Neutrophil (primary cell): ENCODE results near the gene CXCL11.
"Not testable (repeated sequence)": the region's sequence is repeated elsewhere in the genome, so short reads cannot be mapped to it uniquely, and the experiment has no call there.

Experiments used
- H3K27ac ChIP-seq: fragments of 200-600 bp; sonication (generic); 2 replicates; pipeline ENCODE4 v1.5.1; 2016; ENCODE audit warnings: mild to moderate bottlenecking, moderate library complexity
- H3K27me3 ChIP-seq: fragments of 200-600 bp; sonication (generic); 2 replicates; pipeline ENCODE4 v1.6.0; 2016; ENCODE audit warnings: mild to moderate bottlenecking
- H3K36me3 ChIP-seq: fragments of 200-600 bp; sonication (generic); 2 replicates; pipeline ENCODE4 v1.5.1; 2017
- H3K4me1 ChIP-seq, 2 experiments: fragments of 200-600 bp in 1 of 2; sonication (generic) in 1 of 2; 1 replicate in 1 of 2; 2 replicates in 1 of 2; pipeline versions ENCODE4 v1.5.1 to v1.6.1; 2013 to 2016; ENCODE audit warnings: low read depth in 1 of 2, low read length in 1 of 2, mild to moderate bottlenecking in 1 of 2, moderate library complexity in 1 of 2; ENCODE audit not compliant: control insufficient read depth in 1 of 2, insufficient read depth in 1 of 2
- H3K4me3 ChIP-seq, 2 experiments: fragments of 200-600 bp in 1 of 2; sonication (generic) in 1 of 2; 1 replicate in 1 of 2; 2 replicates in 1 of 2; pipeline ENCODE4 v1.5.1; 2013 to 2016; ENCODE audit warnings: low read depth in 1 of 2, low read length in 1 of 2, mild to moderate bottlenecking in 1 of 2, moderate library complexity in 1 of 2
- H3K9me3 ChIP-seq: fragments of 200-600 bp; sonication (generic); 2 replicates; pipeline ENCODE4 v1.5.1; 2016
- CTCF ChIP-seq: fragments of 200-600 bp; sonication (generic); IDR thresholded peaks from 2 replicates; pipeline ENCODE4 v1.5.1; 2016; ENCODE audit warnings: antibody characterized with exemption

Gene CXCL11

GRCh38 chr4:76003035-76003434 lies 32.8 kb downstream of the CXCL11 start:
- H3K4me3 ChIP-seq: no peak overlapping the region
- TF ChIP-seq CTCF: no peak
- H3K36me3 ChIP-seq: no peaks in the 10 kb centered on the region
- no peaks in the 10 kb centered on the region for H3K9me3 ChIP-seq
- no peaks in the 10 kb centered on the region for H3K27me3 ChIP-seq
- no peak overlapping the region for H3K27ac ChIP-seq
- H3K4me1 ChIP-seq: peaks cover 5 to 7% of the 10 kb centered on the region in 2 experiments

GRCh38 chr4:76002176-76002575 lies 33.7 kb downstream of the CXCL11 start:
- Histone ChIP-seq H3K27ac (no peak overlapping the region), H3K27me3 (no peaks in the 10 kb centered on the region), H3K9me3 (no peaks in the 10 kb centered on the region), H3K4me3 (no peak overlapping the region), H3K36me3 (no peaks in the 10 kb centered on the region), H3K4me1 (peaks cover 5 to 7% of the 10 kb centered on the region in 2 experiments)
- TF ChIP-seq CTCF: no peak

GRCh38 chr4:76001700-76002099 lies 34.2 kb downstream of the CXCL11 start:
- Histone ChIP-seq H3K4me1 (peaks cover 5 to 7% of the 10 kb centered on the region in 2 experiments), H3K9me3 (no peaks in the 10 kb centered on the region), H3K4me3 (no peak overlapping the region), H3K27me3 (no peaks in the 10 kb centered on the region), H3K27ac (no peak overlapping the region), H3K36me3 (no peaks in the 10 kb centered on the region)
- no peak for TF ChIP-seq CTCF

- no peaks in the 10 kb centered on the region for H3K27me3 ChIP-seq
- no peak overlapping the region for H3K27ac ChIP-seq
- H3K4me3 ChIP-seq: no peak overlapping the region
- H3K36me3 ChIP-seq: no peaks in the 10 kb centered on the region
- peaks cover 5 to 7% of the 10 kb centered on the region in 2 experiments for H3K4me1 ChIP-seq
- no peaks in the 10 kb centered on the region for H3K9me3 ChIP-seq
- TF ChIP-seq CTCF: no peak
Observed at GRCh38 chr4:76000279-76000678, 35.6 kb downstream of the CXCL11 start.

- not testable (repeated sequence) for H3K27me3 ChIP-seq, H3K9me3 ChIP-seq, H3K4me1 ChIP-seq, H3K4me3 ChIP-seq, H3K36me3 ChIP-seq, H3K27ac ChIP-seq
Observed at GRCh38 chr4:75998525-75999147, 37.2 kb downstream of the CXCL11 start.

- H3K9me3 ChIP-seq: no peaks in the 10 kb centered on the region
- H3K4me3 ChIP-seq: no peak overlapping the region
- peaks cover 5 to 7% of the 10 kb centered on the region in 2 experiments for H3K4me1 ChIP-seq
- no peak for TF ChIP-seq CTCF
- H3K27me3 ChIP-seq: peaks cover 12% of the 10 kb centered on the region
- no peaks in the 10 kb centered on the region for H3K36me3 ChIP-seq
- H3K27ac ChIP-seq: no peak overlapping the region
Observed at GRCh38 chr4:75997946-75998345, 37.9 kb downstream of the CXCL11 start.
